Gastroesophageal sphincter (tissue), 4 donors: ENCODE measurements around the gene GGT1. TPM values are rescaled to one million over a fixed set of nuclear protein-coding genes. Genes with fewer than 3 reads are reported as not detected.
"Not testable (repeated sequence)": the region's sequence is repeated elsewhere in the genome, so short reads cannot be mapped to it uniquely, and the experiment has no call there.

Experiments
- ATAC-seq: fragments of 150-250 bp; one replicate; pipeline ENCODE4 v1.9.1; 2016; ENCODE audit warnings: mild to moderate bottlenecking, moderate library complexity
- H3K27ac ChIP-seq, 4 donors: fragments of 200-600 bp; sonication (generic) in 3 of 4; 1 replicate in 3 of 4; 2 replicates in 1 of 4; pipeline ENCODE4 v1.5.1; 2016 to 2019
- H3K27me3 ChIP-seq: fragments of 200-600 bp; sonication (generic); one replicate; pipeline ENCODE4 v1.5.1; 2019
- H3K36me3 ChIP-seq, 2 donors: fragments of 200-600 bp; sonication (generic); one replicate each; pipeline ENCODE4 v1.5.1; 2019; ENCODE audit warnings: control low read depth in 1 of 2
- H3K4me1 ChIP-seq, 3 donors: fragments of 200-600 bp; sonication (generic); 1 replicate in 2 of 3; 2 replicates in 1 of 3; pipeline ENCODE4 v1.5.1; 2016 to 2019; ENCODE audit warnings: control low read depth in 2 of 3
- H3K4me3 ChIP-seq, 2 donors: fragments of 200-600 bp; sonication (generic); one replicate each; pipeline ENCODE4 v1.5.1; 2019; ENCODE audit warnings: mild to moderate bottlenecking in 1 of 2, moderate library complexity in 1 of 2
- H3K9me3 ChIP-seq, 3 donors: fragments of 200-600 bp; sonication (generic); one replicate each; pipeline ENCODE4 v1.5.1; 2017 to 2019; ENCODE audit warnings: control low read depth in 2 of 3
- EP300 ChIP-seq: sonication (generic); formaldehyde crosslinking; IDR thresholded peaks from one replicate; pipeline ENCODE4 v1.6.1; 2017; ENCODE audit warnings: antibody characterized with exemption, mild to moderate bottlenecking
- POLR2A ChIP-seq, 2 donors: fragments of 450-650 bp; IDR thresholded peaks; one replicate each; pipeline ENCODE4 v1.6.1; 2017; ENCODE audit warnings: antibody characterized with exemption in 2 of 2, mild to moderate bottlenecking in 2 of 2, moderate library complexity in 1 of 2
- POLR2AphosphoS5 ChIP-seq: sonication (generic); formaldehyde crosslinking; IDR thresholded peaks from one replicate; pipeline ENCODE4 v1.6.1; 2017; ENCODE audit warnings: antibody characterized with exemption
- WGBS, 2 donors: methylation state at CpG; one replicate each; pipeline ENCODE4 v1.1.5; 2018; ENCODE audit warnings: low coverage in 1 of 2; 5-methylcytosine and 5-hydroxymethylcytosine counted together
- total RNA-seq, 4 donors: library from RNA; depleted of rRNA; stranded (reverse); fragments of >200 nt; gene quantifications; one replicate each; pipeline ENCODE4 v1.1.0, GENCODE V29; 2016
- TF ChIP-seq, protein P1 (sequence below), 4 experiments: fragments of 200-600 bp in 2 of 4; fragments of 450-650 bp in 2 of 4; sonication (generic) in 1 of 4; IDR thresholded peaks; one replicate each; pipeline ENCODE4 v1.5.1; 2017 to 2019; ENCODE audit warnings: antibody characterized with exemption in 4 of 4, mild to moderate bottlenecking in 2 of 4, moderate library complexity in 2 of 4

Gene GGT1
- total RNA-seq, result 1 to 10 TPM in 3 of 4 donors, under 1 TPM in 1; 0.47 to 5.0 (median 3.7) TPM

DNA sequence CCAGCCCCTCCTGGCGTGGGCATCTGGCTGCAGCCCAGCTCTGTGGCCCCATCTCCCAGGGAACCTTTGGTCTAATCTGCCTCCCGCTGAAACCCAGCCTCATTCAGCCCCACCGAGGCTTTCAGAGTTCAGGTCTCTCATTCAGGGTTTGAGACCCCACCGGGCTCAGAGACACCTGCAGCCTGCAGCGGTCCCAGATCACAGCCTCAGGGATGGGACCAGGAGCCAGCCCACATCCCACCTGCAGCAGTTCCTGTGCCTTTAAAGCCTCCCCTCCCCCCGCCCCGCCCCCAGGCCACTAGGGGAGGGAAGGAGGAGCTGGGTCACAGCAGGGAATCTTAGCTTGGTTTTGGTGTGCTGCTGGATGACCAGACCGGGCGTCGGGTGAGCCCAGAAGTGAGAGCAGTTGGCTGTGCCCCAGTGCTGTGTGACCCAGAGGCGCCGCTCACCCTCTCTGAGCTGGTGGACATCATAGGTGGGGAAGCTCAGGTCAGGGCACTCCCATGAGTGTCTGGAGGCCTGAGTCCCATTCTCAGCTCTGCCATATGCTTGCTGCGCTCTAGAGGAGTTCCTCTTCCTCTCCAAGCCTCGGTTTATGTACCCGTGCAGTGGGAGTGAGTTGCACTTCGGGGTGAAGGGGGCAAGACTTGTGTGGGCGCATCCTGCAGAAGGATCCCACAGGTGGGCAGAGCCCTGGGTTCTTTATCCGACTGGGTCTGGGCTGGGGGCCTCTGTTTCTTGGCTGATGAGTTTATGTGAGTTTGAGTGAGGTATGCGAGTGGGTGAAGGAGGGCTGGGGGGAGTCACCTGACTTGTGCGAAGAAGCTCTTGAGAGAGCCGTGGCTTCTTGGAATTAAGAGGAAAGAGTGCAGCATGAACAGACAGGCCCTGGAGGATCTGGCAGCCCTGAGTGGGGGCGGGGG is at the start of gene GGT1:
Gene GGT1 (plus strand): TSS at position 347 of the 923 bp plus-strand sequence. CDS start 7,889 bp downstream, outside the sequence.
- WGBS, 2 donors, result 17% methylated on average over 1 of the region's 22 CpGs; no CpG with 5 or more reads in 1 of the 2 donors
- not testable (repeated sequence) for H3K9me3 ChIP-seq, H3K36me3 ChIP-seq, H3K27me3 ChIP-seq, ATAC-seq
- peak within 1 kb of the TSS in 1 of 4 donors; percentile 6 for H3K27ac ChIP-seq
- peaks cover 0 to 23% (median 0%) of the 10 kb centered on the region in 3 donors for H3K4me1 ChIP-seq
- peak within 1 kb of the TSS in 1 of 2 donors; percentile 18 for H3K4me3 ChIP-seq

DNA sequence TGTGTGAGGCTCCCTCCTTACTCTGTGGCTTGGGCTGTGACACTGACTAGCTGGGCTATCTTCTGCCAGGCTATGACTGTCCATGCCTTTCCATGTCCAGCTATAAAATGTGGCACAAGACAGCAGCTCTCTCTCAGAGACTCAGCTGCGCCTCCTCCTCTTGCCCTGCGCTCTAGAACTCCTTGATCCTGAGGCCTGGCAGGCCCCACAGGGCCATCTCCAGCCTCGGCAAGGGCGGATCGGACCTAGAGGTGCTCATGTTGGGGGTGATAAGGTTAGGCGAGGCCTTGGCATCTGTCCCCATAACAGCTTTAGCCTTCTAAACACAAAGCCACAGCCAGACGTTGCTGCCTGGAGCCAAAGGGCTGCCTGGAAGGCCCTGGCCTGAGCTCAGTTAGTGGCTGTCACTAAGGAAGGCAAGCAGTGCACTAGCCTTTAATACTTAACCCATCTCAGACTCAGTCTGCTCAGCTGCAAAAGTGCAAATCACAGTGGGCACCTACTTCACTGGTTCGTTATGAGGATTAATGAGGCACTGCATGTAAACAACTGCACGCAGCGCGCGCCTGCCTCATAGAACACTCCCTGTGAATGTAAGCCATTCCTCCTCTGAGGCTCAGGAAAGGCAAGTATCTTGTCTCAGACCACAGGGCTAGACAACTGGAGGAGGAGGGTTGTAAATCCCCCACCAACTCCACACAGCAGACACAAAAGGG is 49.2 kb upstream of the GGT1 start:
- no peak for ATAC-seq

DNA sequence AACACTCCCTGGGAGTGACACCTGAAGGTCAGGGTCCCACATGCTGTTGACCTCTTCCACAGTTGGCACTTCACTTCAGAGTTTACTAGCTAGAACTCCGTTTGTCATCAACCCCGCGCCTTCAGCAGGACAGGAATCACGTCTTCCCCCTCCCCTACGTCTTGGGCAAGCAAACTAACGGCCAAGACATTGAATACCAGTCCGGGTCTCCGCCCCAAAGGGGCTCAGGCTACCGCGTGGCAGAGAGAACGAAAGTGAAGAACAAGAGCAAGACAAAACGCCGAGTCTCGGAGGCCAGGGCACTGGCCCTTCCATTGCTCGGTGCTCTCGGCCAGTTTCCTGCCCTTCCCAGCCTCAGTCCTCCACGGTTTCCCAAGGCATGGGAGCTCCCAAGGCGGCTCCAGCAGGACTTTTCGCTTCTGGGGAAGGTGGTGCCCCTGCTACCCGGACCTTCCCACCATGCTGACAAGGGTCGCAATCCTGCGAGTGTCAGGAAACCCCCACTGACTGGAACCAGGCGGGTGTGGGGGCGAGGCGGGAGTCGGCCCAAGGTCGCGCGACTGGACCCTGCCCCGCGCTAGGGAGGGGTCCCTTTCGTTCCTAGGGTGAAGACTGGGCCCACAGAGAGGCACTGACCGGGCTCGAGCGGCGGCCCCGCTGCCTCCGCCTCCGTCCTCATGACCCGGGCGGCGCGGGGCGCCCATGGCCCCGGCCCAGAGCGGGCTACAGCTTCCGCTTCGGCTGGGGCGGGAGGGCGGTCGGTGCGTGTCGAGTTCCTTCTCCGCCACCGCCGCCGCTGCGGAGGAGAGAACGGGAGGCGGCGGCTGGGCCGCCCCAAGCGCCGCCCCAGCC is 48.5 kb upstream of the GGT1 start, which contains the start of gene GUCD1:
Gene GUCD1 (minus strand): TSS at position 826 of the 852 bp plus-strand sequence. CDS start 147 bp downstream, at position 679.
- Histone ChIP-seq H3K27ac (peak within 1 kb of the TSS; percentile 74 to 99 (median 96)), H3K27me3 (no peaks in the 10 kb centered on the region), H3K4me3 (peak within 1 kb of the TSS; percentile 91 to 98), H3K9me3 (no peaks in the 10 kb centered on the region), H3K36me3 (peaks cover 0 to 40% of the 10 kb centered on the region in 2 donors), H3K4me1 (peaks cover 2 to 81% (median 25%) of the 10 kb centered on the region in 3 donors)
- TF ChIP-seq POLR2AphosphoS5 (peak; percentile 65), EP300 (no peak), POLR2A (IDR thresholded peaks at IDR 0.05) (peak; percentile 90)
- TF ChIP-seq, protein P1, sequence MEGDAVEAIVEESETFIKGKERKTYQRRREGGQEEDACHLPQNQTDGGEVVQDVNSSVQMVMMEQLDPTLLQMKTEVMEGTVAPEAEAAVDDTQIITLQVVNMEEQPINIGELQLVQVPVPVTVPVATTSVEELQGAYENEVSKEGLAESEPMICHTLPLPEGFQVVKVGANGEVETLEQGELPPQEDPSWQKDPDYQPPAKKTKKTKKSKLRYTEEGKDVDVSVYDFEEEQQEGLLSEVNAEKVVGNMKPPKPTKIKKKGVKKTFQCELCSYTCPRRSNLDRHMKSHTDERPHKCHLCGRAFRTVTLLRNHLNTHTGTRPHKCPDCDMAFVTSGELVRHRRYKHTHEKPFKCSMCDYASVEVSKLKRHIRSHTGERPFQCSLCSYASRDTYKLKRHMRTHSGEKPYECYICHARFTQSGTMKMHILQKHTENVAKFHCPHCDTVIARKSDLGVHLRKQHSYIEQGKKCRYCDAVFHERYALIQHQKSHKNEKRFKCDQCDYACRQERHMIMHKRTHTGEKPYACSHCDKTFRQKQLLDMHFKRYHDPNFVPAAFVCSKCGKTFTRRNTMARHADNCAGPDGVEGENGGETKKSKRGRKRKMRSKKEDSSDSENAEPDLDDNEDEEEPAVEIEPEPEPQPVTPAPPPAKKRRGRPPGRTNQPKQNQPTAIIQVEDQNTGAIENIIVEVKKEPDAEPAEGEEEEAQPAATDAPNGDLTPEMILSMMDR (IDR thresholded peaks at IDR 0.05), result peak in 1 of 4 experiments; percentile 4
- peak; percentile 0 for ATAC-seq
- no CpG with 5 or more reads among the region's 64 CpGs for WGBS, 2 donors

More for the DNA sequence above, 49.2 kb upstream of the GGT1 start:
- peak overlapping the region; percentile 73 to 98 (median 96) for H3K27ac ChIP-seq
- H3K36me3 ChIP-seq, result peaks cover 0 to 40% of the 10 kb centered on the region in 2 donors
- peak overlapping the region; percentile 58 to 98 for H3K4me3 ChIP-seq
- no peaks in the 10 kb centered on the region for H3K9me3 ChIP-seq
- WGBS, 2 donors, result 22% methylated on average over 7 of the region's 12 CpGs; no CpG with 5 or more reads in 1 of the 2 donors
- TF ChIP-seq POLR2AphosphoS5, result no peak
- TF ChIP-seq POLR2A (IDR thresholded peaks at IDR 0.05), result no peak
- TF ChIP-seq, protein P1 (IDR thresholded peaks at IDR 0.05), result no peak
- no peak for TF ChIP-seq EP300
- H3K27me3 ChIP-seq, result no peaks in the 10 kb centered on the region
- H3K4me1 ChIP-seq, result peaks cover 2 to 74% (median 24%) of the 10 kb centered on the region in 3 donors

DNA sequence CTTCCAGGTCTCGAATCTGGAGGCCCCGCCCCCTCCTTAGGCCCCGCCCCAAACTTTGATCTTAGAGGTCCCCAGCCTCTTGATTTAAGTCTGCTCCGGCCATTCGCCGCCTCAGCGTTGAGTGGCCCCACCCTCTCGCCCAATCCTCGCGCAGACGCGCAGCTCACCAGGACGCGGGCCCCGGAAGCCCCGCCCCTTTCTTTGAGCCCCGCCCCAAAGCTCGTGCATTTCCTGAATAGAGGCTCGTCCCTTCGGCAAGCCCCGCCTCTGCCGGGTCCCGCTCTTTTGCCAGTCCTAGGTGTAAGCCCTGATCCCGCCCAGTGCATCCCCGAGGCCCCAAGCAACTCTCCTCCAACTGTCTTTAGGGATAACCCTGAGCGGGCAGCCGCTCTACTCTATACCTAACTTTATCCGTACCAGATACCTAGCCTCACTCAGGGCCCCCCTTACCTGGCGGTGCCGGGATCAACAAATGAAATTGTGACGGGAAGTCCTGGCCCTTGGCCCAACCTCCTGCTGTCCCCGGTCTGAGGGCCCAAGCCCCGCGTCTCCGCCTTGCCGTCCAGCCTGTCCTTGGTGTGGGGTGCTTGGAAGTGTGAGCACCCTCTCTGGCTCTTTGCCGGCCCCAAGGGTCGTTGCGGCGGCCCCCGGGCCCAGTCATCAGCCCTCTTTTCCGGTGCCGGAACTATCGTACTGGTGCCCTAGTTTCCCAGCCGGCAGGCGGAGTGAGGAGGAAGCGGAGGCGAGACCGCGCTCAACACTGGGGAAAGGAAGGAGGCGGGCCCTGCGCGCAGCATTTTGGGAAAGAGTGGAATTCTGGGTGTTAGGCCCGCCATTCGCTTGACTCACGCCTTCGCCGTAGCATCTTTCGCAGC is 47.6 kb upstream of the GGT1 start, which contains the start of gene SNRPD3:
Gene SNRPD3 (plus strand): TSS at position 835 of the 875 bp plus-strand sequence. CDS start 1,676 bp downstream, outside the sequence.
- peak; percentile 95 for ATAC-seq
- Histone ChIP-seq H3K27me3 (no peaks in the 10 kb centered on the region), H3K36me3 (peaks cover 0 to 42% of the 10 kb centered on the region in 2 donors), H3K4me3 (peak within 1 kb of the TSS; percentile 91 to 98), H3K27ac (peak within 1 kb of the TSS; percentile 74 to 99 (median 96)), H3K9me3 (no peaks in the 10 kb centered on the region), H3K4me1 (peaks cover 2 to 80% (median 26%) of the 10 kb centered on the region in 3 donors)
- TF ChIP-seq EP300 (no peak), POLR2AphosphoS5 (peak; percentile 92), POLR2A (IDR thresholded peaks at IDR 0.05) (peak; percentile 28 to 57)
- TF ChIP-seq, protein P1 (IDR thresholded peaks at IDR 0.05), result peak in 3 of 4 experiments; percentile 15 to 68 (median 56)
- WGBS, 2 donors, result 0 to 1% methylated on average over 1 to 17 of the region's 59 CpGs
